GM21528 (cell line): ENCODE results near the gene AP3S1.

Source experiments
- ATAC-seq: cut with Tn5 transposase; IDR thresholded peaks from one replicate; pipeline ENCODE4 v1.9.1; 2021; ENCODE audit warnings: mild to moderate bottlenecking, moderate library complexity; ENCODE audit not compliant: unreplicated experiment, low FRiP score

AP3S1 gene

GRCh38 chr5:115934388-115934974, 92.7 kb downstream of the AP3S1 start:
- ATAC-seq, result no peak

- no peak for ATAC-seq
Observed at GRCh38 chr5:115936031-115936430, 94.3 kb downstream of the AP3S1 start.

GRCh38 chr5:115939059-115939458, 97.3 kb downstream of the AP3S1 start:
- no peak for ATAC-seq

GRCh38 chr5:115940080-115940810, 98.5 kb downstream of the AP3S1 start:
- no peak for ATAC-seq

GRCh38 chr5:115941051-115941675, 99.4 kb downstream of the AP3S1 start:
- ATAC-seq, result no peak

- no peak for ATAC-seq
Observed at GRCh38 chr5:115944501-115944900, 102.8 kb downstream of the AP3S1 start.

- no peak for ATAC-seq
Observed at GRCh38 chr5:115946655-115947054, 104.9 kb downstream of the AP3S1 start.

- ATAC-seq, result no peak
Observed at GRCh38 chr5:115947260-115947659, 105.5 kb downstream of the AP3S1 start.

GRCh38 chr5:115948091-115948534, 106.4 kb downstream of the AP3S1 start:
- no peak for ATAC-seq

GRCh38 chr5:115949096-115949495, 107.4 kb downstream of the AP3S1 start:
- no peak for ATAC-seq

- no peak for ATAC-seq
Observed at GRCh38 chr5:115952588-115952987, 110.9 kb downstream of the AP3S1 start.

- no peak for ATAC-seq
Observed at GRCh38 chr5:115954144-115954543, 112.4 kb downstream of the AP3S1 start.

GRCh38 chr5:115956957-115957356, 115.2 kb downstream of the AP3S1 start:
- ATAC-seq, result no peak

- no peak for ATAC-seq
Observed at GRCh38 chr5:115961381-115962238, 119.9 kb downstream of the AP3S1 start.

- no peak for ATAC-seq
Observed at GRCh38 chr5:115962239-115962564, 120.5 kb downstream of the AP3S1 start, which contains the start of gene LVRN. Gene LVRN (plus strand): TSS chr5:115962475. CDS start chr5:115962618, 143 bp downstream.

GRCh38 chr5:115962565-115963402, 121.0 kb downstream of the AP3S1 start:
- ATAC-seq, result no peak

GRCh38 chr5:115963566-115963965, 121.8 kb downstream of the AP3S1 start:
- ATAC-seq, result no peak
